Upper lobe of left lung (tissue), 6 donors: ENCODE measurements around the gene TENT5C. TPM values are rescaled to one million over a fixed set of nuclear protein-coding genes. Genes with fewer than 3 reads are reported as not detected.
"Not testable (repeated sequence)": the region's sequence is repeated elsewhere in the genome, so short reads cannot be mapped to it uniquely, and the experiment has no call there.

Experiments used
- ATAC-seq, 2 donors: fragments of 200-7000 bp; cut with Tn5 transposase; one replicate each; pipeline ENCODE4 v1.9.1; 2022; ENCODE audit warnings: mild to moderate bottlenecking in 2 of 2, moderate library complexity in 2 of 2; ENCODE audit not compliant: low FRiP score in 2 of 2
- DNase-seq, 2 donors: peaks; one replicate each; pipeline ENCODE4 v3.0.0-alpha.2; 2019 to 2020
- H3K27ac ChIP-seq, 4 donors: fragments of 200-600 bp; sonication (generic); one replicate each; pipeline ENCODE4 v1.5.1; 2016 to 2019
- H3K27me3 ChIP-seq, 4 donors: fragments of 200-600 bp; sonication (generic); one replicate each; pipeline ENCODE4 v1.5.1; 2017 to 2019
- H3K36me3 ChIP-seq, 4 donors: fragments of 200-600 bp; sonication (generic); one replicate each; pipeline ENCODE4 v1.5.1; 2016 to 2019
- H3K4me1 ChIP-seq, 4 donors: fragments of 200-600 bp; sonication (generic); one replicate each; pipeline ENCODE4 v1.5.1; 2018 to 2019
- H3K4me3 ChIP-seq, 4 donors: fragments of 200-600 bp; sonication (generic); one replicate each; pipeline ENCODE4 v1.5.1; 2017 to 2019; ENCODE audit warnings: mild to moderate bottlenecking in 2 of 4, moderate library complexity in 1 of 4
- H3K9me3 ChIP-seq, 4 donors: fragments of 200-600 bp; sonication (generic); one replicate each; pipeline ENCODE4 v1.5.1; 2018 to 2019
- CTCF ChIP-seq, 6 experiments: fragments of 450-650 bp in 4 of 6; fragments of 200-600 bp in 2 of 6; sonication (generic) in 2 of 6; IDR thresholded peaks; one replicate each; pipeline ENCODE4 v1.5.1; 2016 to 2019; ENCODE audit warnings: antibody characterized with exemption in 6 of 6
- EP300 ChIP-seq, 4 donors: sonication (generic); formaldehyde crosslinking; IDR thresholded peaks; one replicate each; pipeline ENCODE4 v1.5.1; 2017; ENCODE audit warnings: antibody characterized with exemption in 4 of 4, control low read depth in 2 of 4
- POLR2A ChIP-seq, 4 donors: fragments of 450-650 bp; IDR thresholded peaks; one replicate each; pipeline ENCODE4 v1.5.1; 2016 to 2017; ENCODE audit warnings: antibody characterized with exemption in 4 of 4, mild to moderate bottlenecking in 2 of 4
- POLR2AphosphoS5 ChIP-seq, 2 donors: sonication (generic); formaldehyde crosslinking; IDR thresholded peaks; one replicate each; pipeline ENCODE4 v1.5.1; 2017; ENCODE audit warnings: antibody characterized with exemption in 2 of 2
- WGBS, 2 donors: methylation state at CpG; one replicate each; pipeline ENCODE4 v1.1.5; 2017 to 2018; 5-methylcytosine and 5-hydroxymethylcytosine counted together
- total RNA-seq, 6 donors: library from RNA; depleted of rRNA in 4 of 6; stranded (reverse); fragments of >200 nt in 4 of 6; gene quantifications; one replicate each; pipeline versions ENCODE4 v1.1.0 to v1.2.1, GENCODE V29; 2016 to 2021
- donor health status: DM: no; HTN: no; CAD: no; lungs with moderate emphysema.
- donor health status: DM: no; HTN: yes; CAD: no; lungs with severe emphysema.

The TENT5C gene
- total RNA-seq, result 10 to 100 TPM in 5 of 6 donors, 1 to 10 TPM in 1; 8.1 to 37.8 (median 18.4) TPM

DNA sequence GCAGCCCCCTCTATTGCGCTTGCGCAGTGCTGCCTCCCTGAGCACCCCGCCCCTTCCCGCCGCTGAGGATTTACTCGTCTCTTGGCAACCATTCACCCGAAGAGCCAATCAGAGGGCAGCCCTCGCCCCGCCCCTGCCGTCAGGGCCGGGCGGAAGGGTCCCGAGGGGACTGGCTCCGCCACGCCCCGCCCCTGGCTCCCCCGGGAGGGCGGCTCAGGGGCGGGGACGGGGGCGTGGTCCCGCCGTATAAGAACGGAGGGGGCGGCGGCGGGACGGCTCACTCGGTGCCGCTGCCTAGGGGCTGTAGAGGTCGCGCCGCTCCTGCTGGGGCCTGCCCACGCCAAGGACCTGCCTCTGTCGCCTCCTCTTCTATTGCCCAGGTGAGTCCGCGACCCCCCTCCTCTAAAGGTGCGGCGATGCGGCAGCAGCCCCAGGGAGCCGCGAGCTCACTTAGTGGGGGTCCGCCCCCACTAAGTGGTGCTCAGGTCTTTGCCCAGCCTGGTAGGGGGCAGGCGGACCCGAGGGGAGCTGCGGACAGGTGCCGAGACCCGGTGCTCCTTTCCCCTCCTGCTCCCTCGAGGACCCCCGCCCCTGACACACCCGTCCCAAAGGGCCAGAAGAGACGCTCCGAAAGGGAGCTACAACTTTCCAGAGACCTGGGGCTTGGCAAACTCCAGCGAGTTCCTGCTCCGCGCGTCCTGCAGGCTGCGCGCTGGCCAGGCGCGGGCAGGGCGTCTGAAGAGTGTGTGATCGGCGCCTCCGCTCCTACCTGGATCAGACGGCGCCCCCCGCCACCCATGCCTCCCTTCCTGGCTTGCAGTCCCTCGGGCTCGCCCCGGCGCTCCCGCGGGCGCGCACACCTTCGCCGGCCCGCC lies at the start of gene TENT5C:
TENT5C (plus strand) TSS at position 275 of the 875 bp plus-strand sequence. CDS start 16,821 bp downstream, outside the sequence.
- Histone ChIP-seq H3K4me1 (peaks cover 8 to 35% (median 12%) of the 10 kb centered on the region in 4 donors), H3K4me3 (peak within 1 kb of the TSS; percentile 67 to 83 (median 74)), H3K9me3 (no peaks in the 10 kb centered on the region), H3K27ac (peak within 1 kb of the TSS; percentile 79 to 87 (median 82)), H3K36me3 (no peaks in the 10 kb centered on the region), H3K27me3 (no peaks in the 10 kb centered on the region)
- WGBS, 2 donors, result 0 to 1% methylated on average over 10 to 62 of the region's 79 CpGs
- DNase-seq, result peak; percentile 97 to 99
- TF ChIP-seq EP300 (IDR thresholded peaks at IDR 0.05) (peak in 1 of 4 donors; percentile 54), POLR2A (IDR thresholded peaks at IDR 0.05) (peak in 3 of 4 donors; percentile 79 to 96 (median 92)), CTCF (IDR thresholded peaks at IDR 0.05) (no peak), POLR2AphosphoS5 (IDR thresholded peaks at IDR 0.05) (peak; percentile 86 to 98)
- peak; percentile 97 to 99 for ATAC-seq

- Histone ChIP-seq H3K4me1 (no peaks in the 10 kb centered on the region), H3K9me3 (no peaks in the 10 kb centered on the region), H3K27ac (no peak overlapping the region), H3K36me3 (no peaks in the 10 kb centered on the region), H3K4me3 (no peak overlapping the region), H3K27me3 (no peaks in the 10 kb centered on the region)
- DNase-seq (no peak), ATAC-seq (no peak)
- TF ChIP-seq POLR2AphosphoS5 (IDR thresholded peaks at IDR 0.05) (no peak), POLR2A (IDR thresholded peaks at IDR 0.05) (no peak)
Measured at GRCh38 chr1:117556341-117556740, 49.5 kb upstream of the TENT5C start.

DNA sequence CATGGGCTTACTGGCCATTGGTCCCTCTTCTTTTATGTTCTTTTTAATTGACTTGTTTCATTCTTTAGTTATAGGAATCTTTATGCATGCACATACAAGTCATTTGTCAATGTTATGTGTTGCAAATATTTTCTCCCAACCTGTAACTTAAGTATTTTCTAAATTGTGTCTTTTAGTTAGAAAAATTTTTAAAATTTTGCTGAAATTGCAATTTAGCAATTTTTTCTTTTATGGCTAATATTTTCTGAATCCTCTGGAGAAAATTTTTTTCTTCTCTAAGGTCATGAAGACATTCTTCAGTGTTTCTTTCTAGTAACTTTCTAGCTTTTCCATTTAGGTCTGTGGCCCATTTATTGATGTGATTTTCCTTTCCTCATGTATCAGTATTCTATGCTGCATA lies 48.9 kb upstream of the TENT5C start:
- no peaks in the 10 kb centered on the region for H3K9me3 ChIP-seq
- TF ChIP-seq POLR2A (IDR thresholded peaks at IDR 0.05) (no peak), POLR2AphosphoS5 (IDR thresholded peaks at IDR 0.05) (no peak), EP300 (IDR thresholded peaks at IDR 0.05) (no peak), CTCF (IDR thresholded peaks at IDR 0.05) (no peak)
- H3K27ac ChIP-seq, result no peak overlapping the region
- no peak for ATAC-seq
- H3K4me1 ChIP-seq, result peaks cover 0 to 2% (median 0%) of the 10 kb centered on the region in 4 donors
- no peak overlapping the region for H3K4me3 ChIP-seq
- H3K27me3 ChIP-seq, result no peaks in the 10 kb centered on the region
- DNase-seq, result no peak
- no peaks in the 10 kb centered on the region for H3K36me3 ChIP-seq

DNA sequence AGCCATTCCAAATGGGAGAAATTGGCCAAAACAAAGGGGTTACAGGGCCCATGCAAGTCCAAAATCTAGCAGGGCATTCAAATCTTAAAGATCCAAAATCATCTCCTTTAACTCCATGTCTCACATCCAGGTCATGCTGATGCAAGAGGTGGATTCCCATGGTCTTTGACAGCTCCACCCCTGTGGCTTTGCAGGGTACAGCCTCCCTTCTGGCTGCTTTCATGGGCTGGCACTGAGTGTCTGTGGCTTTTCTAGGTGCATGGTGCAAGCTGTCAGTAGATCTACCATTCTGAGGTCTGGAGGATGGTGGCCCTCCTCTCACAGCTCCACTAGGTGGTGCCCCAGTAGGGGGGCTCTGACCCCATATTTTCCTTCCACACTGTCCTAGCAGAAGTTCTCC lies 47.4 kb upstream of the TENT5C start:
- not testable (repeated sequence) for H3K27me3 ChIP-seq, ATAC-seq, H3K27ac ChIP-seq, DNase-seq, H3K4me3 ChIP-seq, H3K9me3 ChIP-seq, H3K36me3 ChIP-seq
- H3K4me1 ChIP-seq, result peaks cover 0 to 15% (median 9%) of the 10 kb centered on the region in 4 donors

DNA sequence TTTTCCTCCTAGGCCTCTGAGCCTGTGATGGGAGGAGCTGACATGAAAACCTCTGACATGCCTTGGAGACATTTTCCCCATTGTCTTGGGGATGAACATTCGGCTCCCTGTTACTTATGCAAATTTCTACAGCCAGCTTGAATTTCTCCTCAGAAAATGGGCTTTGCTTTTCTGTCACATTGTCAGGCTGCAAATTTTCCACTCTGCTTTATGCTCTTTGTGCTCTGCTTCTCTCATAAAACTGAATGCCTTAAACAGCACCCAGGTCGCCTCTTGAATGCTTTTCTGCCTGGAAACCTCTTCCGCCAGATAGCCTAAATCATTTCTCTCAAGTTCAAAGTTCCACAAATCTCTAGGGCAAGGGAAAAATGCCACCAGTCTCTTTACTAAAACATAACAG lies 46.7 kb upstream of the TENT5C start:
- no peaks in the 10 kb centered on the region for H3K27me3 ChIP-seq
- no peak for ATAC-seq
- no peaks in the 10 kb centered on the region for H3K9me3 ChIP-seq
- no peak for DNase-seq
- 88 to 98% methylated on average over 3 of the region's 3 CpGs for WGBS, 2 donors
- H3K27ac ChIP-seq, result no peak overlapping the region
- no peaks in the 10 kb centered on the region for H3K36me3 ChIP-seq
- peaks cover 0 to 22% (median 14%) of the 10 kb centered on the region in 4 donors for H3K4me1 ChIP-seq
- H3K4me3 ChIP-seq, result no peak overlapping the region
- TF ChIP-seq CTCF (IDR thresholded peaks at IDR 0.05) (no peak), EP300 (IDR thresholded peaks at IDR 0.05) (no peak), POLR2A (IDR thresholded peaks at IDR 0.05) (no peak), POLR2AphosphoS5 (IDR thresholded peaks at IDR 0.05) (no peak)

- peaks cover 0 to 31% (median 15%) of the 10 kb centered on the region in 4 donors for H3K4me1 ChIP-seq
- no peak overlapping the region for H3K4me3 ChIP-seq
- ATAC-seq, result no peak
- WGBS, 2 donors, result 82 to 89% methylated on average over 3 of the region's 3 CpGs
- no peak for TF ChIP-seq POLR2A (IDR thresholded peaks at IDR 0.05)
- TF ChIP-seq POLR2AphosphoS5 (IDR thresholded peaks at IDR 0.05), result no peak
- TF ChIP-seq CTCF (IDR thresholded peaks at IDR 0.05), result no peak
- TF ChIP-seq EP300 (IDR thresholded peaks at IDR 0.05), result no peak
- no peaks in the 10 kb centered on the region for H3K36me3 ChIP-seq
- no peaks in the 10 kb centered on the region for H3K9me3 ChIP-seq
- H3K27me3 ChIP-seq, result no peaks in the 10 kb centered on the region
- no peak overlapping the region for H3K27ac ChIP-seq
- no peak for DNase-seq
Measured at GRCh38 chr1:117559985-117560384, 45.9 kb upstream of the TENT5C start.
